Measurements from ENCODE around the gene SLC35B2. TPM values are rescaled to one million over a fixed set of nuclear protein-coding genes. Genes with fewer than 3 reads are reported as not detected.
A peak's percentile ranks its signal among the peaks of the same experiment; 100 is the strongest.

Gene SLC35B2
- total and polyA plus RNA-seq, 9 of the 15 experiments (the other 6 are each of a cell fraction or from before 2014, with no cell fraction given): 14.5 to 59.1 (median 47.1) TPM

DNA sequence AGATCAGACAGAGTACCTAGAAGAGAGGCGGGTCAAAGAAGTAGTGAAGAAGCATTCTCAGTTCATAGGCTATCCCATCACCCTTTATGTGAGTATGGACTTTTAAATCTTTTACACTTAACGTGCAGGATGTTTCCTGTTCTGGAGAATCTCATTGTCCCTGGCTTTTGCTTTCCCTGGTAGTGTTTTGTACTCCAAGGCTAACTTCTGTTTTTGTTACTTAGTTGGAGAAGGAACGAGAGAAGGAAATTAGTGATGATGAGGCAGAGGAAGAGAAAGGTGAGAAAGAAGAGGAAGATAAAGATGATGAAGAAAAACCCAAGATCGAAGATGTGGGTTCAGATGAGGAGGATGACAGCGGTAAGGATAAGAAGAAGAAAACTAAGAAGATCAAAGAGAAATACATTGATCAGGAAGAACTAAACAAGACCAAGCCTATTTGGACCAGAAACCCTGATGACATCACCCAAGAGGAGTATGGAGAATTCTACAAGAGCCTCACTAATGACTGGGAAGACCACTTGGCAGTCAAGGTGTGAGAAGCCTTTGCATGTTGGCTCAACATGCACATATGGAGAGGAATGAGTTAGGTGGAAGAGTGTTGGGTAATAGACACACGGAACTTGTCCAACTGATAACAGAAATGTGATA is 7.1 kb downstream of the SLC35B2 start (continued):
- TF ChIP-seq, protein P1, sequence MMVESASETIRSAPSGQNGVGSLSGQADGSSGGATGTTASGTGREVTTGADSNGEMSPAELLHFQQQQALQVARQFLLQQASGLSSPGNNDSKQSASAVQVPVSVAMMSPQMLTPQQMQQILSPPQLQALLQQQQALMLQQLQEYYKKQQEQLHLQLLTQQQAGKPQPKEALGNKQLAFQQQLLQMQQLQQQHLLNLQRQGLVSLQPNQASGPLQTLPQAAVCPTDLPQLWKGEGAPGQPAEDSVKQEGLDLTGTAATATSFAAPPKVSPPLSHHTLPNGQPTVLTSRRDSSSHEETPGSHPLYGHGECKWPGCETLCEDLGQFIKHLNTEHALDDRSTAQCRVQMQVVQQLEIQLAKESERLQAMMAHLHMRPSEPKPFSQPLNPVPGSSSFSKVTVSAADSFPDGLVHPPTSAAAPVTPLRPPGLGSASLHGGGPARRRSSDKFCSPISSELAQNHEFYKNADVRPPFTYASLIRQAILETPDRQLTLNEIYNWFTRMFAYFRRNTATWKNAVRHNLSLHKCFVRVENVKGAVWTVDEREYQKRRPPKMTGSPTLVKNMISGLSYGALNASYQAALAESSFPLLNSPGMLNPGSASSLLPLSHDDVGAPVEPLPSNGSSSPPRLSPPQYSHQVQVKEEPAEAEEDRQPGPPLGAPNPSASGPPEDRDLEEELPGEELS (CRISPR knock-in tag; IDR thresholded peaks at IDR 0.05; ENCODE audit: borderline replicate concordance): peak; percentile 81; the same call in 1 of the 2 replicates
- TF ChIP-seq CEBPB (tag; IDR thresholded peaks at IDR 0.05): peak; percentile 12; the same call in 1 of the 2 replicates
- TF ChIP-seq GATAD2A (IDR thresholded peaks at IDR 0.05): 0 out of 2 replicates have a peak, but pooled peaks have one; percentile 10
- TF ChIP-seq POLR2B (IDR thresholded peaks at IDR 0.05; ENCODE audit: low read depth, partially characterized antibody): peak; percentile 17
- no peak for TF ChIP-seq ZBTB8A (IDR thresholded peaks at IDR 0.05; ENCODE audit: partially characterized antibody)
- no peak for TF ChIP-seq MED1 (CRISPR knock-in tag; IDR thresholded peaks at IDR 0.05; ENCODE audit: borderline replicate concordance)
- TF ChIP-seq KDM5B (IDR thresholded peaks at IDR 0.05; ENCODE audit: insufficient replicate concordance, low read depth, low read length): peak; percentile 14
- TF ChIP-seq, protein P2, sequence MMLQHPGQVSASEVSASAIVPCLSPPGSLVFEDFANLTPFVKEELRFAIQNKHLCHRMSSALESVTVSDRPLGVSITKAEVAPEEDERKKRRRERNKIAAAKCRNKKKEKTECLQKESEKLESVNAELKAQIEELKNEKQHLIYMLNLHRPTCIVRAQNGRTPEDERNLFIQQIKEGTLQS (IDR thresholded peaks at IDR 0.05): peak; percentile 48; the same call in 1 of the 2 replicates
- TF ChIP-seq, protein P2 (CRISPR knock-in tag; conservative IDR thresholded peaks at IDR 0.05): no peak

All from K562 (cell line).